Dendritic cell treated with granulocyte-macrophage colony-stimulating factor and Interleukin-4, amounts not matched to agents 40 ng/mL and 50 ng/mL, for 4 days (primary cell): ENCODE measurements around the gene ZC2HC1B.
"Not testable (repeated sequence)": the region's sequence is repeated elsewhere in the genome, so short reads cannot be mapped to it uniquely, and the experiment has no call there.

ENCODE experiments used
- H3K27ac Mint-ChIP-seq: one replicate; pipeline ENCODE4 v1.8.0; 2022; ENCODE audit warnings: mild to moderate bottlenecking, mixed read lengths
- H3K27me3 Mint-ChIP-seq: one replicate; pipeline ENCODE4 v1.8.0; 2022; ENCODE audit warnings: mild to moderate bottlenecking, mixed read lengths
- H3K36me3 Mint-ChIP-seq: one replicate; pipeline ENCODE4 v1.8.0; 2022; ENCODE audit warnings: low read depth, mixed read lengths
- H3K4me1 Mint-ChIP-seq: one replicate; pipeline ENCODE4 v1.8.0; 2022; ENCODE audit warnings: low read depth, mixed read lengths
- H3K4me3 Mint-ChIP-seq: one replicate; pipeline ENCODE4 v1.8.0; 2022; ENCODE audit warnings: mild to moderate bottlenecking, moderate library complexity, mixed read lengths
- H3K9me3 Mint-ChIP-seq: one replicate; pipeline ENCODE4 v1.8.0; 2022; ENCODE audit warnings: mixed read lengths
- intact Hi-C: fragments of 100-400 bp; cut with micrococcal nuclease; formaldehyde crosslinking; loops from one replicate; pipeline ENCODE4 v1.15.0; 2022

ZC2HC1B gene

GRCh38 chr6:143878272-143878760 is 14.0 kb downstream of the ZC2HC1B start:
- Mint-ChIP-seq H3K27me3 (no peaks in the 10 kb centered on the region), H3K36me3 (no peaks in the 10 kb centered on the region), H3K27ac (no peak overlapping the region), H3K9me3 (peaks cover 21% of the 10 kb centered on the region), H3K4me1 (peaks cover 6% of the 10 kb centered on the region), H3K4me3 (no peak overlapping the region)
- intact Hi-C loops = no loop called here

DNA sequence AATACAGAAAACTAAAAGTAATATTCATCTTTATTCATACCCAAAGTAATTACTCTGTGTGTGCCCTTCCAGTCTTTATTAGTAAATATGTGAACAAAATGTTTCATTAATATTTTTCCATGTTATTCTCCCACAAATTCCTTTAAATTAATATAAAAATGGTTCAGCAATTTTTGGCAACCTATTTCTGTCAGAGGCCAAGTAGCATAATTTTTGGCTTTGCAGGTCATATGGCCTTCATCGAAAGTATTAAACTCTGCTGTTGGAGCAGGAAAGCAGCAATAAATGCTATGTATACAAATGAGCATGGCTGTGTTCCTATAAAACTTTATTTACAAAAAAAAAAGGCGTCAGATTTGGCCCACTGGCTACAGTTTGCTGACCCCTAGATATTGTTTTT is 16.1 kb downstream of the ZC2HC1B start:
- peaks cover 16% of the 10 kb centered on the region for H3K9me3 Mint-ChIP-seq
- no peaks in the 10 kb centered on the region for H3K27me3 Mint-ChIP-seq
- intact Hi-C loops = no loop called here
- no peak overlapping the region for H3K27ac Mint-ChIP-seq
- no peaks in the 10 kb centered on the region for H3K4me1 Mint-ChIP-seq
- no peak overlapping the region for H3K4me3 Mint-ChIP-seq
- H3K36me3 Mint-ChIP-seq = no peaks in the 10 kb centered on the region

GRCh38 chr6:143882401-143882930 is 18.2 kb downstream of the ZC2HC1B start:
- no peak overlapping the region for H3K4me3 Mint-ChIP-seq
- no peaks in the 10 kb centered on the region for H3K36me3 Mint-ChIP-seq
- H3K27ac Mint-ChIP-seq = no peak overlapping the region
- H3K27me3 Mint-ChIP-seq = no peaks in the 10 kb centered on the region
- H3K4me1 Mint-ChIP-seq = no peaks in the 10 kb centered on the region
- intact Hi-C loops = no loop called here
- H3K9me3 Mint-ChIP-seq = peaks cover 10% of the 10 kb centered on the region

DNA sequence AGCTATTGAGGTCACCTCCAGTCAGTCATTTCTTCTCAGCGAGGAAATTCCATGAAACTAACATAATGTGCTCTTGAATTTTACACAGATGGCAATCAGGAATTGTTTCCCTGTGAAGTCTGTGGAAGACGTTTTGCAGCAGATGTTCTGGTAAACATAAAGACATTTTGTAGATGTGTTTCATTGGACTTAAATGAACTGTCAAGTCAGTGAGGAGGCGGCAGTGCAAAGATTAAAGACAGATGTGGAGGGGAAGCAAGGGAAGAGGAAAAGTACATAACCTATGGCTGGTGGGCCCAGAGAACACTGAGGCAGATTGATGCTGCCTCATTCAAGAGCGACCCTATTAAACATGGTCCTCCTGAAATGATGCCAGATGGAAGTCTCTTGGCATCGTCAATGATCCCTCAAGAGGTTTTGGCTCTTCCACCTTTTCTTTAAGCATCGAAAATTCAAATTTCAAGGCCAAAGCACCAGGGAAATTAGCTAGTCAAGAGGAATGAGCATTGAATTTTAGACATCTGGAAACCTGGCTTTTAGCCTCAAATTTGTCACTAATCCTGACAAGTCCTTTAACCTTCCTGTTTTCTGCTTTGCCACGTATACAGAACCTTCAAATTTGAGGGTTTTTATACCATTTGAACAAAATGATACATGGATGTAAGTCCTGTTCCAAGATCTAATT is 20.1 kb downstream of the ZC2HC1B start:
- no peaks in the 10 kb centered on the region for H3K27me3 Mint-ChIP-seq
- no peak overlapping the region for H3K4me3 Mint-ChIP-seq
- intact Hi-C loops = no loop called here
- H3K9me3 Mint-ChIP-seq = no peaks in the 10 kb centered on the region
- H3K36me3 Mint-ChIP-seq = no peaks in the 10 kb centered on the region
- no peak overlapping the region for H3K27ac Mint-ChIP-seq
- no peaks in the 10 kb centered on the region for H3K4me1 Mint-ChIP-seq

DNA sequence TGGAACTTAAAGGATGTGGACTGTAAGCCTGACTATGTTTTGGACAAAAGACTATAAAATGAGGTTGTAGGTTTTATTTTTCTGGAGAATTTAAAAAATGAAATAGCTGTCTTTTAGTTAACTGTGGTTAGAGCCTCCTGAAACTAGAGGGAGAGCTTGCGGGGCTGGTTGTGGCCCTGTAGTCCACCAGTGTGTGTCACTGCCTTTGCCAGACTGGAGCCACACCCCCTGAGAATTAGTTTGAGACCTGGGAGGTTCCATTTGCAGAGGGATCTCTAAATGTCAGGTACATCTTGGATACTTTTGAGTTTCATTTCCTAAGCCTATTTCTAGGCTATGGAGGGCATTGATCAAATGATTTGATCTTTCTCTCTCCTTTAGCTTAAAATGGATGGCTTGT is 20.8 kb downstream of the ZC2HC1B start:
- Mint-ChIP-seq H3K4me1 (no peaks in the 10 kb centered on the region), H3K9me3 (no peaks in the 10 kb centered on the region), H3K27ac (no peak overlapping the region), H3K36me3 (no peaks in the 10 kb centered on the region), H3K27me3 (no peaks in the 10 kb centered on the region), H3K4me3 (no peak overlapping the region)
- intact Hi-C loops = no loop called here

- Mint-ChIP-seq H3K9me3 (no peaks in the 10 kb centered on the region), H3K4me1 (peaks cover 6% of the 10 kb centered on the region), H3K36me3 (no peaks in the 10 kb centered on the region), H3K27ac (no peak overlapping the region), H3K27me3 (no peaks in the 10 kb centered on the region), H3K4me3 (no peak overlapping the region)
- intact Hi-C loops = no loop called here
Measured at GRCh38 chr6:143894655-143895054, 30.4 kb downstream of the ZC2HC1B start.

- H3K36me3 Mint-ChIP-seq = no peaks in the 10 kb centered on the region
- H3K9me3 Mint-ChIP-seq = no peaks in the 10 kb centered on the region
- H3K4me3 Mint-ChIP-seq = no peak overlapping the region
- intact Hi-C loops = no loop called here
- H3K27me3 Mint-ChIP-seq = no peaks in the 10 kb centered on the region
- peaks cover 6% of the 10 kb centered on the region for H3K4me1 Mint-ChIP-seq
- no peak overlapping the region for H3K27ac Mint-ChIP-seq
Measured at GRCh38 chr6:143896126-143896860, 32.0 kb downstream of the ZC2HC1B start.

- H3K4me1 Mint-ChIP-seq = peaks cover 6% of the 10 kb centered on the region
- no peaks in the 10 kb centered on the region for H3K27me3 Mint-ChIP-seq
- H3K27ac Mint-ChIP-seq = no peak overlapping the region
- no peaks in the 10 kb centered on the region for H3K9me3 Mint-ChIP-seq
- no peaks in the 10 kb centered on the region for H3K36me3 Mint-ChIP-seq
- H3K4me3 Mint-ChIP-seq = no peak overlapping the region
- intact Hi-C loops = no loop called here
Measured at GRCh38 chr6:143900358-143900757, 36.1 kb downstream of the ZC2HC1B start.

GRCh38 chr6:143901885-143902750 is 37.8 kb downstream of the ZC2HC1B start:
- intact Hi-C loops = no loop called here
- H3K9me3 Mint-ChIP-seq = no peaks in the 10 kb centered on the region
- no peaks in the 10 kb centered on the region for H3K27me3 Mint-ChIP-seq
- H3K36me3 Mint-ChIP-seq = no peaks in the 10 kb centered on the region
- no peak overlapping the region for H3K27ac Mint-ChIP-seq
- H3K4me1 Mint-ChIP-seq = peaks cover 6% of the 10 kb centered on the region
- H3K4me3 Mint-ChIP-seq = no peak overlapping the region

GRCh38 chr6:143902827-143903226 is 38.6 kb downstream of the ZC2HC1B start:
- intact Hi-C loops = no loop called here
- H3K27me3 Mint-ChIP-seq = no peaks in the 10 kb centered on the region
- H3K36me3 Mint-ChIP-seq = no peaks in the 10 kb centered on the region
- no peaks in the 10 kb centered on the region for H3K9me3 Mint-ChIP-seq
- H3K27ac Mint-ChIP-seq = no peak overlapping the region
- H3K4me1 Mint-ChIP-seq = no peaks in the 10 kb centered on the region
- H3K4me3 Mint-ChIP-seq = no peak overlapping the region

GRCh38 chr6:143911028-143911427 is 46.8 kb downstream of the ZC2HC1B start:
- no peak overlapping the region for H3K27ac Mint-ChIP-seq
- peaks cover 33% of the 10 kb centered on the region for H3K9me3 Mint-ChIP-seq
- intact Hi-C loops = no loop called here
- no peaks in the 10 kb centered on the region for H3K36me3 Mint-ChIP-seq
- H3K27me3 Mint-ChIP-seq = no peaks in the 10 kb centered on the region
- H3K4me1 Mint-ChIP-seq = no peaks in the 10 kb centered on the region
- no peak overlapping the region for H3K4me3 Mint-ChIP-seq

DNA sequence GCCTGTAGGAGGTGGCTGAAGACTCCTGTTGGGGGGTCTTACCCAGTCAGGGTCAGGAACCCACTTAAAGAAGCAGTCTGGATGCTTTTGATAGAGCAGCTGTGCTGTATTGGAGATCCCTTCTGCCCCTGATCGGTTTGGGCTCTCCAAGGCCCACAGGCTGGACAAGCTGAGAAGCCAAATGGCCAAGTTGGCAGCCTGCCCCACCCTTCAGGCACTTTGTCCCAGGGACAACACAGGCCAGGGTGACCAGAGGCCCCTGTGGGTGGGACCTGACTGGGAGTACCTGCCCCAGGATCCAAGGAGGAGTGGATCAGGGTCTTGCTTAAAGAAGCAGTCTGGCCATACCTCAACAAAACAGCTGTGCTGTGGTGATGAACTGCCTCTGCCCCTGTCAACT is 48.4 kb downstream of the ZC2HC1B start:
- intact Hi-C loops = no loop called here
- Mint-ChIP-seq H3K9me3 (peaks cover 42% of the 10 kb centered on the region), H3K27ac (no peak overlapping the region), H3K4me1 (no peaks in the 10 kb centered on the region), H3K4me3 (no peak overlapping the region), H3K27me3 (no peaks in the 10 kb centered on the region), H3K36me3 (no peaks in the 10 kb centered on the region)

- Mint-ChIP-seq H3K9me3 (peaks cover 32% of the 10 kb centered on the region), H3K36me3 (peaks cover 11% of the 10 kb centered on the region)
- H3K27ac Mint-ChIP-seq, H3K4me3 Mint-ChIP-seq, H3K4me1 Mint-ChIP-seq, H3K27me3 Mint-ChIP-seq, intact Hi-C loops: not testable (repeated sequence)
Measured at GRCh38 chr6:143917026-143917425, 52.8 kb downstream of the ZC2HC1B start.

GRCh38 chr6:143928853-143929252 is 64.6 kb downstream of the ZC2HC1B start:
- intact Hi-C loops = no loop called here
- H3K4me3 Mint-ChIP-seq = no peak overlapping the region
- no peaks in the 10 kb centered on the region for H3K36me3 Mint-ChIP-seq
- no peaks in the 10 kb centered on the region for H3K27me3 Mint-ChIP-seq
- peaks cover 30% of the 10 kb centered on the region for H3K9me3 Mint-ChIP-seq
- no peak overlapping the region for H3K27ac Mint-ChIP-seq
- H3K4me1 Mint-ChIP-seq = peaks cover 5% of the 10 kb centered on the region
